Endothelial cell of umbilical vein (primary cell): Measurements from ENCODE around the gene PDE3B. TPM values are rescaled to one million over a fixed set of nuclear protein-coding genes. Genes with fewer than 3 reads are reported as not detected.

ENCODE experiments used
- BruUV-seq: library from RNA; stranded (reverse); fragments of 400-500 nt; replicated peaks from 2 replicates; lab custom pipeline; 2021; lab: Mats Ljungman, UMichigan
- CTCF ChIA-PET: fragments of 300-600, 350-600 bp; sonication (Branson Sonifier 250); formaldehyde crosslinking; loops from one replicate; lab custom pipeline; 2021; ENCODE audit warnings: antibody characterized with exemption, inconsistent platforms; lab: Charles Lee
- POLR2A ChIA-PET: fragments of 300-600, 350-600 bp; sonication (Branson Sonifier 250); formaldehyde crosslinking; loops from one replicate; lab custom pipeline; 2021; ENCODE audit warnings: antibody characterized with exemption, inconsistent platforms; lab: Charles Lee
- DNase-seq: peaks from one replicate; pipeline ENCODE4 v3.0.0-alpha.2; 2011; ENCODE audit warnings: low read depth, low spot score
- FAIRE-seq: peaks from 2 replicates; lab custom pipeline; 2011; peaks lifted over from hg19 to GRCh38; lab: Jason Lieb, UNC
- H2AFZ ChIP-seq: 2 replicates; pipeline ENCODE4 v1.6.0; 2012; ENCODE audit warnings: low read depth, low read length, control low read depth, inconsistent platforms
- H3K27ac ChIP-seq: 2 replicates; pipeline ENCODE4 v1.5.1; 2011; ENCODE audit warnings: low read depth, mild to moderate bottlenecking, control low read depth, low read length, moderate library complexity; ENCODE audit not compliant: insufficient read depth
- H3K27me3 ChIP-seq, 2 experiments: 2 replicates each; pipeline versions ENCODE4 v1.6.0 to v1.6.1; 2011; ENCODE audit warnings: low read length in 2 of 2, mixed read lengths in 1 of 2; ENCODE audit not compliant: control insufficient read depth in 2 of 2, insufficient read depth in 2 of 2
- H3K36me3 ChIP-seq, 2 experiments: 2 replicates in 1 of 2; 3 replicates in 1 of 2; pipeline ENCODE4 v1.5.1; 2011; ENCODE audit warnings: low read length in 2 of 2, mild to moderate bottlenecking in 1 of 2, moderate library complexity in 1 of 2; ENCODE audit not compliant: control insufficient read depth in 2 of 2, insufficient read depth in 2 of 2; ENCODE audit errors: extremely low read depth in 1 of 2
- H3K4me1 ChIP-seq: 3 replicates; pipeline ENCODE4 v1.5.1; 2011; ENCODE audit warnings: mild to moderate bottlenecking, low read length; ENCODE audit not compliant: control insufficient read depth, insufficient read depth; ENCODE audit errors: extremely low read depth
- H3K4me2 ChIP-seq: 2 replicates; pipeline ENCODE4 v1.6.1; 2011; ENCODE audit warnings: low read length, control low read depth, mixed read lengths; ENCODE audit not compliant: insufficient read depth
- H3K4me3 ChIP-seq, 3 experiments: fragments of 200-600 bp in 1 of 3; sonication (generic), shearing (Covaris generic) in 1 of 3; replicated peaks in 1 of 3; 2 replicates each; pipeline ENCODE4 v1.5.1; 2011 to 2016; ENCODE audit warnings: control low read depth in 3 of 3, low read length in 3 of 3, mild to moderate bottlenecking in 2 of 3, inconsistent platforms in 1 of 3, low read depth in 1 of 3, moderate library complexity in 1 of 3; ENCODE audit not compliant: insufficient read depth in 1 of 3
- H3K79me2 ChIP-seq: 2 replicates; pipeline ENCODE4 v1.6.0; 2012; ENCODE audit warnings: low read length, inconsistent platforms; ENCODE audit not compliant: control insufficient read depth, insufficient read depth
- H3K9ac ChIP-seq: replicated peaks from 2 replicates; pipeline ENCODE3; 2011; ENCODE audit warnings: low read length, control low read depth; ENCODE audit not compliant: insufficient read depth; ENCODE audit errors: extremely low read depth
- H3K9me1 ChIP-seq: replicated peaks from 3 replicates; pipeline ENCODE4 v1.6.0; 2011; ENCODE audit warnings: mild to moderate bottlenecking, low read length; ENCODE audit not compliant: control insufficient read depth, insufficient read depth; ENCODE audit errors: extremely low read depth
- H3K9me3 ChIP-seq: replicated peaks from 2 replicates; pipeline ENCODE4 v1.5.1; 2012; ENCODE audit warnings: low read length, inconsistent platforms; ENCODE audit not compliant: control insufficient read depth, insufficient read depth
- H4K20me1 ChIP-seq: replicated peaks from 2 replicates; pipeline ENCODE3; 2011; ENCODE audit warnings: mild to moderate bottlenecking, low read length; ENCODE audit not compliant: control insufficient read depth, insufficient read depth; ENCODE audit errors: extremely low read depth
- EZH2 ChIP-seq: IDR thresholded peaks from 2 replicates; pipeline ENCODE4 v1.6.1; 2012; ENCODE audit warnings: borderline replicate concordance, low read depth, mild to moderate bottlenecking, moderate library complexity, low read length, inconsistent platforms; ENCODE audit not compliant: severe bottlenecking
- FOS ChIP-seq: IDR thresholded peaks from 2 replicates; pipeline ENCODE4 v1.6.1; 2011; ENCODE audit warnings: mild to moderate bottlenecking, low read length, moderate library complexity, borderline replicate concordance; ENCODE audit not compliant: insufficient read depth
- GATA2 ChIP-seq: IDR thresholded peaks from 2 replicates; pipeline ENCODE4 v1.7.0; 2011; ENCODE audit warnings: low read depth, mild to moderate bottlenecking, moderate library complexity, mixed read lengths, low read length; ENCODE audit not compliant: insufficient read length, insufficient read depth
- JUN ChIP-seq: IDR thresholded peaks from 2 replicates; pipeline ENCODE4 v1.6.1; 2011; ENCODE audit warnings: borderline replicate concordance, low read depth; ENCODE audit not compliant: insufficient read length, insufficient read depth
- MYC ChIP-seq: IDR thresholded peaks from one replicate; pipeline ENCODE4 v1.6.1; 2011; ENCODE audit warnings: mild to moderate bottlenecking, low read depth, low read length
- POLR2A ChIP-seq: IDR thresholded peaks from 2 replicates; pipeline ENCODE4 v1.6.1; 2012; ENCODE audit warnings: low read depth, mild to moderate bottlenecking, control low read depth, low read length
- POLR2AphosphoS5 ChIP-seq: IDR thresholded peaks from 2 replicates; pipeline ENCODE4 v1.6.1; 2012; ENCODE audit warnings: low read depth, mild to moderate bottlenecking, control low read depth, low read length, moderate library complexity; ENCODE audit not compliant: insufficient read depth
- dilution Hi-C: fragments of 300-500 bp; cut with MboI; formaldehyde crosslinking; loops from one replicate; pipeline ENCODE4 v1.15.0; 2019; ENCODE audit warnings: low sequenced_read_pairs; ENCODE audit not compliant: extremely low pct_ligation_motif_present
- intact Hi-C: fragments of 100-400 bp; cut with micrococcal nuclease; formaldehyde crosslinking; loops from one replicate; pipeline ENCODE4 v1.10.0; 2022
- polyA plus RNA-seq, 4 experiments: library from polyadenylated mRNA; depleted of rRNA in 3 of 4; stranded (reverse) in 3 of 4; unstranded in 1 of 4; fragments of >200 nt; gene quantifications; 2 replicates each; pipeline versions ENCODE4 v1.2.1 to v1.2.3, GENCODE V29; 2011 to 2012; ENCODE audit warnings: missing spikeins in 1 of 4
- total RNA-seq: library from RNA; stranded (reverse); gene quantifications from 2 replicates; pipeline ENCODE4 v1.2.3, GENCODE V29; 2021
- TF ChIP-seq, protein P1 (sequence below), 2 donors: IDR thresholded peaks; 1 replicate in 1 of 2; 2 replicates in 1 of 2; pipeline ENCODE4 v1.5.1; 2011; ENCODE audit warnings: low read length in 2 of 2, mild to moderate bottlenecking in 2 of 2, moderate library complexity in 2 of 2, control low read depth in 1 of 2, inconsistent platforms in 1 of 2, low read depth in 1 of 2; ENCODE audit not compliant: insufficient read depth in 1 of 2; ENCODE audit errors: extremely low read depth in 1 of 2
- TF ChIP-seq, protein P2 (sequence below): IDR thresholded peaks from 2 replicates; pipeline ENCODE4 v1.6.1; 2011; ENCODE audit not compliant: insufficient read depth, insufficient read length

PDE3B gene
- total and polyA plus RNA-seq, 2 donors (not counting 3 experiments of a cell fraction or from before 2014, with no cell fraction given): 0.26 to 1.9 TPM

DNA sequence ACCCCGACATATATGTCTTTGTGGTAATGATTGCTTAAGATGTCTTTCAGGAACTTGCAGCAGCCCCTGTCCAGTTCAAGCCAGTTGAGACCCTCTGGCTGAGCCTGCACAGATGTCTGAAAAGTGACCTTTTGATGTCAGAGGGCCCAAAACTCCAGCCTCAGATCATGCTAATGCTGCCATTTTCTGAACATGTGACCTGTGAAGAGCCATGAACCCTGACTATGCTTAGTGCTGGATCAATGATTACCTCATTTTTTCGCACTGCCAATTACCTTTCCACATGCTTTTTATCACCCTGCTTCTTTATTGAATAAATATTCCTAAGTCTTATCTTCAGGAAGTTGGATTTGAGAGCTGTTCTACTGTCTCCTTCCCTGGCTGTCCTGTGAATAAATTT is 255.3 kb downstream of the PDE3B start:
- H3K9me1 ChIP-seq: no peaks in the 10 kb centered on the region
- no peak overlapping the region for H3K27ac ChIP-seq
- no peaks in the 10 kb centered on the region for H4K20me1 ChIP-seq
- peaks cover 7% of the 10 kb centered on the region for H3K4me1 ChIP-seq
- no peaks in the 10 kb centered on the region for H3K9me3 ChIP-seq
- no peak overlapping the region for H3K9ac ChIP-seq
- dilution Hi-C loops (no loop called here), intact Hi-C loops (no loop called here)
- no peak overlapping the region for H3K4me3 ChIP-seq
- ChIA-PET POLR2A (interaction anchor here (1.0 kb wide), 1 partner anchor 241 kb away, joined by 3 read pairs; no protein-coding TSS in a partner anchor), CTCF (interaction anchor here (1.8 to 2.4 kb wide), 2 partner anchors 9 to 109 kb away, joined by 12 to 34 read pairs; no protein-coding TSS in a partner anchor)
- no peak overlapping the region for H3K4me2 ChIP-seq
- TF ChIP-seq MYC: no peak
- TF ChIP-seq GATA2: no peak
- TF ChIP-seq EZH2: no peak
- no peak for TF ChIP-seq FOS
- no peak for TF ChIP-seq JUN
- TF ChIP-seq, protein P1, sequence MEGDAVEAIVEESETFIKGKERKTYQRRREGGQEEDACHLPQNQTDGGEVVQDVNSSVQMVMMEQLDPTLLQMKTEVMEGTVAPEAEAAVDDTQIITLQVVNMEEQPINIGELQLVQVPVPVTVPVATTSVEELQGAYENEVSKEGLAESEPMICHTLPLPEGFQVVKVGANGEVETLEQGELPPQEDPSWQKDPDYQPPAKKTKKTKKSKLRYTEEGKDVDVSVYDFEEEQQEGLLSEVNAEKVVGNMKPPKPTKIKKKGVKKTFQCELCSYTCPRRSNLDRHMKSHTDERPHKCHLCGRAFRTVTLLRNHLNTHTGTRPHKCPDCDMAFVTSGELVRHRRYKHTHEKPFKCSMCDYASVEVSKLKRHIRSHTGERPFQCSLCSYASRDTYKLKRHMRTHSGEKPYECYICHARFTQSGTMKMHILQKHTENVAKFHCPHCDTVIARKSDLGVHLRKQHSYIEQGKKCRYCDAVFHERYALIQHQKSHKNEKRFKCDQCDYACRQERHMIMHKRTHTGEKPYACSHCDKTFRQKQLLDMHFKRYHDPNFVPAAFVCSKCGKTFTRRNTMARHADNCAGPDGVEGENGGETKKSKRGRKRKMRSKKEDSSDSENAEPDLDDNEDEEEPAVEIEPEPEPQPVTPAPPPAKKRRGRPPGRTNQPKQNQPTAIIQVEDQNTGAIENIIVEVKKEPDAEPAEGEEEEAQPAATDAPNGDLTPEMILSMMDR (IDR thresholded peaks at IDR 0.05; ENCODE audit: extremely low read depth in 1 of 2, insufficient read depth in 1 of 2, low read depth in 1 of 2, low read length in 2 of 2): no peak
- TF ChIP-seq, protein P2, sequence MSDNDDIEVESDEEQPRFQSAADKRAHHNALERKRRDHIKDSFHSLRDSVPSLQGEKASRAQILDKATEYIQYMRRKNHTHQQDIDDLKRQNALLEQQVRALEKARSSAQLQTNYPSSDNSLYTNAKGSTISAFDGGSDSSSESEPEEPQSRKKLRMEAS: no peak
- TF ChIP-seq POLR2AphosphoS5: no peak
- no peak for TF ChIP-seq POLR2A
- H3K79me2 ChIP-seq: no peaks in the 10 kb centered on the region
- H2AFZ ChIP-seq: no peak overlapping the region
- H3K27me3 ChIP-seq: no peaks in the 10 kb centered on the region
- FAIRE-seq: no peak
- DNase-seq: no peak
- no peaks in the 10 kb centered on the region for H3K36me3 ChIP-seq
- BruUV-seq: no TSS peak
